Smooth muscle cell (in vitro differentiated cells): ENCODE results near the gene TNNI3K. TPM values are rescaled to one million over a fixed set of nuclear protein-coding genes. Genes with fewer than 3 reads are reported as not detected.

Experiments
- DNase-seq: peaks from one replicate; lab custom pipeline; 2025; ENCODE audit not compliant: unreplicated experiment; lab: John Stamatoyannopoulos, UW
- H2AFZ ChIP-seq: fragments of 200-600 bp; sonication (generic); 2 replicates; pipeline ENCODE4 v1.6.0; 2016; ENCODE audit warnings: antibody characterized with exemption, low read depth, mild to moderate bottlenecking
- H3F3A ChIP-seq: fragments of 200-600 bp; sonication (generic); 2 replicates; pipeline ENCODE4 v1.6.0; 2017; ENCODE audit warnings: antibody characterized with exemption, low read depth
- H3K27ac ChIP-seq: fragments of 200-600 bp; sonication (generic); 2 replicates; pipeline ENCODE4 v1.5.1; 2016; ENCODE audit warnings: low read depth, mild to moderate bottlenecking
- H3K27me3 ChIP-seq: fragments of 200-600 bp; sonication (generic); 2 replicates; pipeline ENCODE4 v1.6.1; 2016; ENCODE audit warnings: low read depth, mild to moderate bottlenecking
- H3K36me3 ChIP-seq: fragments of 200-600 bp; sonication (generic); 2 replicates; pipeline ENCODE4 v1.5.1; 2016; ENCODE audit warnings: low read depth
- H3K4me1 ChIP-seq: fragments of 200-600 bp; sonication (generic); 2 replicates; pipeline ENCODE4 v1.5.1; 2016; ENCODE audit warnings: low read depth
- H3K4me2 ChIP-seq: fragments of 200-600 bp; sonication (generic); 2 replicates; pipeline ENCODE4 v1.6.0; 2016; ENCODE audit warnings: mild to moderate bottlenecking
- H3K4me3 ChIP-seq: fragments of 200-600 bp; sonication (generic); 2 replicates; pipeline ENCODE4 v1.5.1; 2016; ENCODE audit warnings: mild to moderate bottlenecking
- H3K79me2 ChIP-seq: fragments of 200-600 bp; sonication (generic); 2 replicates; pipeline ENCODE4 v1.6.0; 2016; ENCODE audit warnings: low read depth, mild to moderate bottlenecking
- H3K9ac ChIP-seq: fragments of 200-600 bp; sonication (generic); 2 replicates; pipeline ENCODE4 v1.6.0; 2016; ENCODE audit warnings: low read depth
- H3K9me3 ChIP-seq: fragments of 200-600 bp; sonication (generic); replicated peaks from 2 replicates; pipeline ENCODE4 v1.5.1; 2016; ENCODE audit warnings: low read depth
- H4K20me1 ChIP-seq: fragments of 200-600 bp; sonication (generic); 2 replicates; pipeline ENCODE4 v1.6.0; 2016; ENCODE audit warnings: low read depth
- CTCF ChIP-seq: fragments of 200-600 bp; sonication (generic); IDR thresholded peaks from 2 replicates; pipeline ENCODE4 v1.5.1; 2017; ENCODE audit warnings: borderline replicate concordance, mild to moderate bottlenecking, antibody characterized with exemption; ENCODE audit not compliant: insufficient read depth, poor library complexity, severe bottlenecking
- WGBS: methylation state at CpG from one replicate; pipeline ENCODE4 v1.1.7; 2016; ENCODE audit warnings: low lambda C conversion rate; 5-methylcytosine and 5-hydroxymethylcytosine counted together
- polyA plus RNA-seq: library from polyadenylated mRNA; unstranded; fragments of >200 nt; fragmentation: Nextera tagmentation; extraction: Ambion mirVana; gene quantifications from 2 replicates; pipeline ENCODE4 v1.2.1, GENCODE V29; 2016
- total RNA-seq: library from RNA; depleted of rRNA; stranded (reverse); fragments of >200 nt; gene quantifications from 2 replicates; pipeline ENCODE4 v1.2.3, GENCODE V29; 2014

The TNNI3K gene
- total and polyA plus RNA-seq, 2 experiments from 2014 or later = 0.55 to 9.6 TPM

GRCh38 chr1:74412244-74412643 is 177.1 kb downstream of the TNNI3K start:
- no peaks in the 10 kb centered on the region for H3K79me2 ChIP-seq
- no peak for DNase-seq
- no peak overlapping the region for H3K27ac ChIP-seq
- H3F3A ChIP-seq = no peaks in the 10 kb centered on the region
- no peak overlapping the region for H3K4me3 ChIP-seq
- no peak overlapping the region for H3K9ac ChIP-seq
- H3K27me3 ChIP-seq = no peaks in the 10 kb centered on the region
- no peak overlapping the region for H3K4me2 ChIP-seq
- 54% methylated on average over 3 of the region's 3 CpGs for WGBS
- TF ChIP-seq CTCF = no peak
- H3K4me1 ChIP-seq = peaks cover 4% of the 10 kb centered on the region
- H4K20me1 ChIP-seq = no peaks in the 10 kb centered on the region
- H3K36me3 ChIP-seq = no peaks in the 10 kb centered on the region
- no peak overlapping the region for H2AFZ ChIP-seq
- no peaks in the 10 kb centered on the region for H3K9me3 ChIP-seq

GRCh38 chr1:74415935-74416334 is 180.7 kb downstream of the TNNI3K start:
- H3K27ac ChIP-seq = no peak overlapping the region
- H3K4me3 ChIP-seq = no peak overlapping the region
- no peak overlapping the region for H3K9ac ChIP-seq
- H3K9me3 ChIP-seq = no peaks in the 10 kb centered on the region
- no peaks in the 10 kb centered on the region for H3K27me3 ChIP-seq
- H4K20me1 ChIP-seq = no peaks in the 10 kb centered on the region
- peaks cover 2% of the 10 kb centered on the region for H3K4me1 ChIP-seq
- no peaks in the 10 kb centered on the region for H3F3A ChIP-seq
- WGBS = 83% methylated on average over 5 of the region's 5 CpGs
- no peak for DNase-seq
- H3K4me2 ChIP-seq = no peak overlapping the region
- no peak for TF ChIP-seq CTCF
- H2AFZ ChIP-seq = no peak overlapping the region
- no peaks in the 10 kb centered on the region for H3K36me3 ChIP-seq
- H3K79me2 ChIP-seq = no peaks in the 10 kb centered on the region

GRCh38 chr1:74419611-74420010 is 184.4 kb downstream of the TNNI3K start:
- no peak for TF ChIP-seq CTCF
- no peak overlapping the region for H2AFZ ChIP-seq

GRCh38 chr1:74420467-74420866 is 185.3 kb downstream of the TNNI3K start:
- Histone ChIP-seq H2AFZ (no peak overlapping the region), H3K4me2 (no peak overlapping the region), H3K9me3 (no peaks in the 10 kb centered on the region), H3K4me3 (no peak overlapping the region), H3F3A (no peaks in the 10 kb centered on the region), H3K9ac (no peak overlapping the region), H3K27me3 (no peaks in the 10 kb centered on the region), H3K79me2 (no peaks in the 10 kb centered on the region), H3K4me1 (peaks cover 2% of the 10 kb centered on the region), H3K27ac (no peak overlapping the region), H4K20me1 (no peaks in the 10 kb centered on the region), H3K36me3 (no peaks in the 10 kb centered on the region)
- 45% methylated on average over 2 of the region's 2 CpGs for WGBS
- DNase-seq = no peak
- no peak for TF ChIP-seq CTCF

More at GRCh38 chr1:74419611-74420010, 184.4 kb downstream of the TNNI3K start:
- H3K27ac ChIP-seq = no peak overlapping the region
- no peaks in the 10 kb centered on the region for H3K9me3 ChIP-seq
- H3F3A ChIP-seq = no peaks in the 10 kb centered on the region
- H3K36me3 ChIP-seq = no peaks in the 10 kb centered on the region
- H3K4me3 ChIP-seq = no peak overlapping the region
- no peak overlapping the region for H3K4me2 ChIP-seq
- no peaks in the 10 kb centered on the region for H3K79me2 ChIP-seq
- H3K4me1 ChIP-seq = no peaks in the 10 kb centered on the region
- H3K27me3 ChIP-seq = no peaks in the 10 kb centered on the region
- H4K20me1 ChIP-seq = no peaks in the 10 kb centered on the region
- DNase-seq = no peak
- H3K9ac ChIP-seq = no peak overlapping the region
